ENCODE results near the gene ADAM11.

GRCh38 chr17:44741316-44741715 is 17.5 kb upstream of the ADAM11 start:
- no peak for TF ChIP-seq CTCF (conservative IDR thresholded peaks at IDR 0.05)
- TF ChIP-seq ZFX (IDR thresholded peaks at IDR 0.05) = no peak

All from C4-2B (cell line).